GM12873 (cell line): ENCODE results near the gene SMPD3.

ENCODE experiments used
- CTCF ChIP-seq: IDR thresholded peaks from 2 replicates; pipeline ENCODE4 v1.5.1; 2012; ENCODE audit warnings: low read depth, mild to moderate bottlenecking, moderate library complexity, low read length, control low read depth; ENCODE audit not compliant: insufficient read depth; ENCODE audit errors: missing control alignments

The SMPD3 gene

GRCh38 chr16:68468842-68469241, 20.5 kb upstream of the SMPD3 start:
- no peak for TF ChIP-seq CTCF

- TF ChIP-seq CTCF: no peak
These were observed 17.9 kb upstream of the SMPD3 start for GRCh38 chr16:68466174-68466573.

- no peak for TF ChIP-seq CTCF
These were observed 15.6 kb upstream of the SMPD3 start for GRCh38 chr16:68463904-68464303.

- TF ChIP-seq CTCF: no peak
These were observed 11.8 kb upstream of the SMPD3 start for GRCh38 chr16:68460067-68460466.

GRCh38 chr16:68459457-68459856, 11.1 kb upstream of the SMPD3 start:
- TF ChIP-seq CTCF: no peak

GRCh38 chr16:68458551-68458950, 10.2 kb upstream of the SMPD3 start:
- no peak for TF ChIP-seq CTCF

- TF ChIP-seq CTCF: no peak
These were observed 9.8 kb upstream of the SMPD3 start for GRCh38 chr16:68458101-68458500.
